Measurements from ENCODE around the gene PDRG1. TPM values are rescaled to one million over a fixed set of nuclear protein-coding genes. Genes with fewer than 3 reads are reported as not detected.

PDRG1 gene
- total and polyA plus RNA-seq, 2 donors (not counting 1 experiment from before 2014, with no cell fraction given) = 12.7 to 18.6 TPM

- ATAC-seq (ENCODE audit: low read depth) (no peak), DNase-seq (no peak)
- intact Hi-C loops (cut with micrococcal nuclease) = no loop called here
- Mint-ChIP-seq H3K4me3 (no peak overlapping the region), H3K27ac (no peak overlapping the region), H3K27me3 (peaks cover 13% of the 10 kb centered on the region), H3K4me1 (peaks cover 9% of the 10 kb centered on the region), H3K9me3 (ENCODE audit: insufficient read depth) (no peaks in the 10 kb centered on the region)
- Histone ChIP-seq H3K36me3 (replicated peaks in 1 of 2; ENCODE audit: control extremely low read depth in 1 of 2, control insufficient read depth in 1 of 2, extremely low read depth in 1 of 2, insufficient read depth in 2 of 2, low read length in 1 of 2) (no peaks in the 10 kb centered on the region), H3K9ac (ENCODE audit: low read length) (no peak overlapping the region), H2AFZ (ENCODE audit: insufficient read depth, low read depth, low read length, poor library complexity, severe bottlenecking) (no peak overlapping the region), H3K79me2 (ENCODE audit: control insufficient read depth, insufficient read depth, low read length) (no peaks in the 10 kb centered on the region), H3K4me2 (replicated peaks; ENCODE audit: low read depth, low read length, poor library complexity, severe bottlenecking) (no peak overlapping the region), H3K9me3 (ENCODE audit: control extremely low read depth in 1 of 3, control insufficient read depth in 2 of 3, insufficient read depth in 1 of 3, low read length in 2 of 3) (no peaks in the 10 kb centered on the region), H4K20me1 (ENCODE audit: control insufficient read depth, insufficient read depth, low read length, poor library complexity, severe bottlenecking) (no peaks in the 10 kb centered on the region), H3K4me3 (ENCODE audit: control extremely low read depth in 1 of 5, extremely low read depth in 1 of 5, insufficient read depth in 1 of 5, low read depth in 2 of 5, low read length in 4 of 5) (no peak overlapping the region), H3K4me1 (ENCODE audit: control insufficient read depth in 2 of 2, insufficient read depth in 2 of 2, low read length in 2 of 2) (peaks cover 0 to 6% of the 10 kb centered on the region in 2 donors), H3K27me3 (replicated peaks in 1 of 4; ENCODE audit: control extremely low read depth in 1 of 4, control insufficient read depth in 3 of 4, insufficient read depth in 4 of 4, low read length in 3 of 4) (peaks cover 0 to 8% (median 1%) of the 10 kb centered on the region in 4 experiments), H3K27ac (ENCODE audit: low read length in 2 of 2) (no peak overlapping the region)
- POLR2A ChIA-PET = interaction anchor here (0.7 kb wide), 1 partner anchor 16 kb away, joined by 3 read pairs; no protein-coding TSS in a partner anchor
- TF ChIP-seq, protein P1, sequence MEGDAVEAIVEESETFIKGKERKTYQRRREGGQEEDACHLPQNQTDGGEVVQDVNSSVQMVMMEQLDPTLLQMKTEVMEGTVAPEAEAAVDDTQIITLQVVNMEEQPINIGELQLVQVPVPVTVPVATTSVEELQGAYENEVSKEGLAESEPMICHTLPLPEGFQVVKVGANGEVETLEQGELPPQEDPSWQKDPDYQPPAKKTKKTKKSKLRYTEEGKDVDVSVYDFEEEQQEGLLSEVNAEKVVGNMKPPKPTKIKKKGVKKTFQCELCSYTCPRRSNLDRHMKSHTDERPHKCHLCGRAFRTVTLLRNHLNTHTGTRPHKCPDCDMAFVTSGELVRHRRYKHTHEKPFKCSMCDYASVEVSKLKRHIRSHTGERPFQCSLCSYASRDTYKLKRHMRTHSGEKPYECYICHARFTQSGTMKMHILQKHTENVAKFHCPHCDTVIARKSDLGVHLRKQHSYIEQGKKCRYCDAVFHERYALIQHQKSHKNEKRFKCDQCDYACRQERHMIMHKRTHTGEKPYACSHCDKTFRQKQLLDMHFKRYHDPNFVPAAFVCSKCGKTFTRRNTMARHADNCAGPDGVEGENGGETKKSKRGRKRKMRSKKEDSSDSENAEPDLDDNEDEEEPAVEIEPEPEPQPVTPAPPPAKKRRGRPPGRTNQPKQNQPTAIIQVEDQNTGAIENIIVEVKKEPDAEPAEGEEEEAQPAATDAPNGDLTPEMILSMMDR (IDR thresholded peaks at IDR 0.05) = no peak
- 77% methylated on average over 3 of the region's 8 CpGs for WGBS (ENCODE audit: insufficient coverage)
- CTCF ChIA-PET = no interaction called here
These were observed 24.2 kb downstream of the PDRG1 start for GRCh38 chr20:31927627-31928159.

DNA sequence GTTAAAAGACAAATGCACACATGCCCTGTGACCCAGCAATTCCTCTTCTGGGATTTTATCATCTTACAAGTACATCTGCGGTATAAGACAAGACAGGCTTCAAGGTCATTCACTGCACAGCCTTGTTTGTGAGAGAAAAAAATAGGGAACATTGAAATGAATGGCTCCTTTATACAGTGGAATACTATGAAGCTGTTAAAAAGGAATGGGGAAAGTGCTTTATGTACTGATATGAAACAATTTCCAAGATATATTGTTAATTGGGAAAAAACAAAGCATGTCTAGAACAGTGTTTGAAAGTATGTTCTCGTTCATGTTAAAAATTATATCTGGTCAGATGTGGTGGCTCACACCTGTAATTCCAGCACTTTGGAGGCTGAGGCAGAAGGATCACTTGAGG, 25.4 kb downstream of the PDRG1 start:
- no peak overlapping the region for H3K9ac ChIP-seq (ENCODE audit: low read length)
- no peaks in the 10 kb centered on the region for H3K36me3 ChIP-seq (replicated peaks in 1 of 2; ENCODE audit: control extremely low read depth in 1 of 2, control insufficient read depth in 1 of 2, extremely low read depth in 1 of 2, insufficient read depth in 2 of 2, low read length in 1 of 2)
- no peak overlapping the region for H2AFZ ChIP-seq (ENCODE audit: insufficient read depth, low read depth, low read length, poor library complexity, severe bottlenecking)
- Mint-ChIP-seq H3K9me3 (ENCODE audit: insufficient read depth) (no peaks in the 10 kb centered on the region), H3K4me1 (peaks cover 9% of the 10 kb centered on the region), H3K4me3 (no peak overlapping the region), H3K27me3 (peaks cover 16% of the 10 kb centered on the region), H3K27ac (no peak overlapping the region)
- no peak overlapping the region for H3K4me2 ChIP-seq (replicated peaks; ENCODE audit: low read depth, low read length, poor library complexity, severe bottlenecking)
- peaks cover 0 to 8% (median 1%) of the 10 kb centered on the region in 4 experiments for H3K27me3 ChIP-seq (replicated peaks in 1 of 4; ENCODE audit: control extremely low read depth in 1 of 4, control insufficient read depth in 3 of 4, insufficient read depth in 4 of 4, low read length in 3 of 4)
- WGBS (ENCODE audit: insufficient coverage) = 100% methylated on average over 1 of the region's 2 CpGs
- no peak overlapping the region for H3K27ac ChIP-seq (ENCODE audit: low read length in 2 of 2)
- H3K4me1 ChIP-seq (ENCODE audit: control insufficient read depth in 2 of 2, insufficient read depth in 2 of 2, low read length in 2 of 2) = peaks cover 0 to 6% of the 10 kb centered on the region in 2 donors
- TF ChIP-seq EZH2 (IDR thresholded peaks at IDR 0.05; ENCODE audit: borderline replicate concordance, insufficient read depth, low read depth, low read length, poor library complexity, severe bottlenecking) = no peak
- TF ChIP-seq, protein P1 (IDR thresholded peaks at IDR 0.05) = no peak
- POLR2A ChIA-PET = no interaction called here
- no peak overlapping the region for H3K4me3 ChIP-seq (ENCODE audit: control extremely low read depth in 1 of 5, extremely low read depth in 1 of 5, insufficient read depth in 1 of 5, low read depth in 2 of 5, low read length in 4 of 5)
- DNase-seq = no peak
- CTCF ChIA-PET = no interaction called here
- no peaks in the 10 kb centered on the region for H3K79me2 ChIP-seq (ENCODE audit: control insufficient read depth, insufficient read depth, low read length)
- H4K20me1 ChIP-seq (ENCODE audit: control insufficient read depth, insufficient read depth, low read length, poor library complexity, severe bottlenecking) = no peaks in the 10 kb centered on the region
- no peaks in the 10 kb centered on the region for H3K9me3 ChIP-seq (ENCODE audit: control extremely low read depth in 1 of 3, control insufficient read depth in 2 of 3, insufficient read depth in 1 of 3, low read length in 2 of 3)
- intact Hi-C loops (cut with micrococcal nuclease) = no loop called here
- no peak for ATAC-seq (ENCODE audit: low read depth)
